HUES64 (cell line): ENCODE measurements around the gene PTPRA. TPM values are rescaled to one million over a fixed set of nuclear protein-coding genes. Genes with fewer than 3 reads are reported as not detected.
"Not testable (repeated sequence)": the region's sequence is repeated elsewhere in the genome, so short reads cannot be mapped to it uniquely, and the experiment has no call there.

Experiments
- H3K27ac ChIP-seq: 2 replicates; pipeline ENCODE4 v1.7.0; 2013; ENCODE audit warnings: low read depth, low read length, inconsistent platforms
- H3K27me3 ChIP-seq: 2 replicates; pipeline ENCODE4 v1.6.1; 2013; ENCODE audit warnings: mild to moderate bottlenecking, low read length; ENCODE audit not compliant: insufficient read depth
- H3K36me3 ChIP-seq: 2 replicates; pipeline ENCODE4 v1.6.1; 2013; ENCODE audit warnings: mild to moderate bottlenecking, low read length; ENCODE audit not compliant: insufficient read depth
- H3K4me1 ChIP-seq: 2 replicates; pipeline ENCODE4 v1.6.1; 2013; ENCODE audit warnings: mild to moderate bottlenecking, low read length, moderate library complexity; ENCODE audit not compliant: insufficient read depth
- H3K4me3 ChIP-seq: 2 replicates; pipeline ENCODE4 v1.5.1; 2013; ENCODE audit warnings: mild to moderate bottlenecking, low read length, moderate library complexity
- H3K9ac ChIP-seq: 2 replicates; pipeline ENCODE4 v1.6.1; 2013; ENCODE audit warnings: mild to moderate bottlenecking, low read depth, low read length
- H3K9me3 ChIP-seq: 2 replicates; pipeline ENCODE4 v1.6.1; 2013; ENCODE audit warnings: low read depth, low read length; ENCODE audit not compliant: insufficient read depth
- WGBS: fragments of 150-250, 120-280 bp; methylation state at CpG from one replicate; pipeline ENCODE4 v1.1.7; 2013; ENCODE audit warnings: missing lambda C conversion rate; 5-methylcytosine and 5-hydroxymethylcytosine counted together
- polyA plus RNA-seq, 2 experiments: library from polyadenylated mRNA; stranded (reverse); fragments of 50-300 nt; gene quantifications; one replicate each; pipeline ENCODE4 v1.2.3, GENCODE V29; 2013

The PTPRA gene
- polyA plus RNA-seq (2013, experiment 1 of 2), result 43.5 TPM
- polyA plus RNA-seq (2013, experiment 2 of 2), result 49.9 TPM

GRCh38 chr20:2873010-2873746 lies at the start of gene PTPRA:
TSS of gene PTPRA (plus strand) at chr20:2873481. CDS start at chr20:2964278, 90,797 bp downstream.
- H3K9ac ChIP-seq, result peak within 1 kb of the TSS; percentile 81
- H3K27me3 ChIP-seq, result peaks cover 22% of the 10 kb centered on the region
- H3K27ac ChIP-seq, result peak within 1 kb of the TSS; percentile 73
- no peaks in the 10 kb centered on the region for H3K9me3 ChIP-seq
- under 1% methylated on average over 83 of the region's 83 CpGs for WGBS
- H3K4me3 ChIP-seq, result peak within 1 kb of the TSS; percentile 98
- H3K36me3 ChIP-seq, result peaks cover 7% of the 10 kb centered on the region; the same call in 1 of the 2 replicates
- peaks cover 22% of the 10 kb centered on the region for H3K4me1 ChIP-seq

GRCh38 chr20:2825761-2826160 lies 47.5 kb upstream of the PTPRA start:
- Histone ChIP-seq H3K4me3 (no peak overlapping the region), H3K9me3 (no peaks in the 10 kb centered on the region), H3K27me3 (peaks cover 50% of the 10 kb centered on the region), H3K36me3 (no peaks in the 10 kb centered on the region), H3K9ac (no peak overlapping the region), H3K4me1 (no peaks in the 10 kb centered on the region), H3K27ac (no peak overlapping the region)
- WGBS, result no CpG with 5 or more reads among the region's 2 CpGs

GRCh38 chr20:2826655-2827054 lies 46.6 kb upstream of the PTPRA start:
- Histone ChIP-seq H3K4me3 (no peak overlapping the region), H3K27me3 (peaks cover 41% of the 10 kb centered on the region), H3K27ac (no peak overlapping the region), H3K4me1 (no peaks in the 10 kb centered on the region), H3K36me3 (no peaks in the 10 kb centered on the region), H3K9ac (no peak overlapping the region), H3K9me3 (no peaks in the 10 kb centered on the region)
- WGBS, result 96% methylated on average over 4 of the region's 4 CpGs

- WGBS, result 80% methylated on average over 6 of the region's 6 CpGs
- H3K4me3 ChIP-seq, result no peak overlapping the region
- H3K4me1 ChIP-seq, result no peaks in the 10 kb centered on the region
- H3K27ac ChIP-seq, result no peak overlapping the region
- no peaks in the 10 kb centered on the region for H3K9me3 ChIP-seq
- no peak overlapping the region for H3K9ac ChIP-seq
- H3K36me3 ChIP-seq, result no peaks in the 10 kb centered on the region
- peaks cover 34% of the 10 kb centered on the region for H3K27me3 ChIP-seq
Measured at GRCh38 chr20:2829376-2829775, 43.9 kb upstream of the PTPRA start.

- not testable (repeated sequence) for H3K36me3 ChIP-seq, H3K9ac ChIP-seq, H3K27ac ChIP-seq, H3K4me3 ChIP-seq, H3K4me1 ChIP-seq, H3K9me3 ChIP-seq
- peaks cover 27% of the 10 kb centered on the region for H3K27me3 ChIP-seq
- 92% methylated on average over 5 of the region's 7 CpGs for WGBS
Measured at GRCh38 chr20:2831206-2831605, 42.1 kb upstream of the PTPRA start.

GRCh38 chr20:2833761-2834160 lies 39.5 kb upstream of the PTPRA start:
- Histone ChIP-seq H3K4me1 (no peaks in the 10 kb centered on the region), H3K4me3 (no peak overlapping the region), H3K9ac (no peak overlapping the region), H3K9me3 (no peaks in the 10 kb centered on the region), H3K36me3 (peaks cover 6% of the 10 kb centered on the region; the same call in 1 of the 2 replicates), H3K27ac (no peak overlapping the region), H3K27me3 (peaks cover 7% of the 10 kb centered on the region; the same call in 1 of the 2 replicates)
- WGBS, result 88% methylated on average over 1 of the region's 1 CpG

- Histone ChIP-seq H3K9me3 (no peaks in the 10 kb centered on the region), H3K27me3 (peaks cover 5% of the 10 kb centered on the region), H3K4me1 (no peaks in the 10 kb centered on the region), H3K36me3 (peaks cover 6% of the 10 kb centered on the region; the same call in 1 of the 2 replicates), H3K27ac (no peak overlapping the region), H3K9ac (no peak overlapping the region), H3K4me3 (no peak overlapping the region)
- 94% methylated on average over 13 of the region's 14 CpGs for WGBS
Measured at GRCh38 chr20:2834401-2835110, 38.7 kb upstream of the PTPRA start.

GRCh38 chr20:2835331-2835796 lies 37.9 kb upstream of the PTPRA start:
- Histone ChIP-seq H3K4me3 (no peak overlapping the region), H3K4me1 (no peaks in the 10 kb centered on the region), H3K9me3 (no peaks in the 10 kb centered on the region), H3K27me3 (peaks cover 13% of the 10 kb centered on the region), H3K9ac (no peak overlapping the region), H3K27ac (no peak overlapping the region), H3K36me3 (peaks cover 6% of the 10 kb centered on the region; the same call in 1 of the 2 replicates)
- 94% methylated on average over 6 of the region's 6 CpGs for WGBS

- H3K27ac ChIP-seq, result no peak overlapping the region
- H3K4me1 ChIP-seq, result no peaks in the 10 kb centered on the region
- H3K27me3 ChIP-seq, result peaks cover 14% of the 10 kb centered on the region
- peaks cover 6% of the 10 kb centered on the region; the same call in 1 of the 2 replicates for H3K36me3 ChIP-seq
- no peak overlapping the region for H3K9ac ChIP-seq
- 98% methylated on average over 5 of the region's 5 CpGs for WGBS
- H3K9me3 ChIP-seq, result no peaks in the 10 kb centered on the region
- H3K4me3 ChIP-seq, result no peak overlapping the region
Measured at GRCh38 chr20:2836035-2836434, 37.2 kb upstream of the PTPRA start.

GRCh38 chr20:2837221-2837960 lies 35.9 kb upstream of the PTPRA start:
- H3K4me3 ChIP-seq, result no peak overlapping the region
- peaks cover 6% of the 10 kb centered on the region; the same call in 1 of the 2 replicates for H3K36me3 ChIP-seq
- no peaks in the 10 kb centered on the region for H3K9me3 ChIP-seq
- 88% methylated on average over 6 of the region's 6 CpGs for WGBS
- H3K27me3 ChIP-seq, result peaks cover 18% of the 10 kb centered on the region
- H3K27ac ChIP-seq, result no peak overlapping the region
- no peak overlapping the region for H3K9ac ChIP-seq
- H3K4me1 ChIP-seq, result peaks cover 3% of the 10 kb centered on the region; the same call in 1 of the 2 replicates
